Endothelial cell of hepatic sinusoid (primary cell): ENCODE data around the gene MSI2.

ENCODE experiments used
- in situ Hi-C: cut with HindIII; loops from 2 replicates; pipeline ENCODE4 v1.10.0; 2017; ENCODE audit warnings: low sequenced_read_pairs

The MSI2 gene

DNA sequence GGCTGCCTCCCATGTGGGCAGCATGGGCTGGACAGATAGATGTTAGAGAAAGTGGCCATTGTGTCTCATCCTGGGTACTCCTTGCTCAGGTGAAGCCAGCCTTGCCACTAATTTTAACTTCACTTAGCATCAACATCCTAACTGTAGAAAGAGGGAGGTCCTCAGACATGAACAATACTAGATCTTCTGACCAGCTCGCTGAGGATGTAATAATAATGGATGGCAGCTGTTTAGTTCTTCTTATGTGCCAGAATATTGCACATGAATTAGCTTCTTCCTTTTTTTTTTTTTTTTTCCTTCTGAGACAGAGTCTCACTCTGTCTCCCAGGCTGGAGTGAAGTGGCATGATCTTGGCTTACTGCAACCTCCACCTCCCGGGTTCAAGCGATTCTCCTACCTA, 256.4 kb downstream of the MSI2 start:
- in situ Hi-C loops: no loop called here

DNA sequence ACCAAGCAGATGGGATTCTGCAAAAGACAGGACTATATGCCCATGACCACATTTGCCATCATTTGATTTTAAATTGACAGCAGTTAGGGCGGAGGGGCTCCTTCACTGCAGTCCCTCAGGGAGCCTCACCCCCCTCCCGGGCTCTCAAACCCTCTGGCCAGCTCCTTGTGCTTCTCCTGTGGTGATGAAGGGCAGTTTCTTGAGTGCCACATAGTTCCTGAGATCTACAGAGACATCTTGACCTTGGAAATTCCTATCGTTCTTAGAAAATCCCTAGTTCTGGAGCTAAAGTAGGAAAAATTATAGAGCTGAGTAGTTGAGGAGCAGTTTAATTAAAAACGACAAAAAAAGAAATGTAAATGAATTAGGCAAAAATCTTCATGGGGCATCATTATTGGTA, 257.2 kb downstream of the MSI2 start:
- in situ Hi-C loops: no loop called here

DNA sequence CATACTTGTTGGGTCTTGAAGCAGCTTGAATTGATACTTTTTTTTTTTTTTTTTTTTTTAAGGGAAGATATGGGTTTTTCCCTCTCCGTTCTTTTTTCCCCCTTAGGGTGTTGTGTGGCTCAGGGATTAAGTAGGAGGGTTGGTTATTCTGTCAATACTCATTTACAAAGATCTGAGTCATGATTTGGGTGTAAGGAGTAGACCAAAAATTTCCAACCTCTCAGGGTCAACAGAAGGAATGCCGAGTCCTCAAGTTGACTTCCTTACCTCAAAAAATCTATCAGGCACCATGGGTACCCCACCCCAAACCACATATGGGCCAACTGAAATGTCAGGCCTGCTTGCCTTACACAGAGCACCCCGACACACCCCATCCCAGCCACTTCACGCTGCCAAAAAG, 258.3 kb downstream of the MSI2 start:
- in situ Hi-C loops: no loop called here

GRCh38 chr17:57515662-57516211, 259.4 kb downstream of the MSI2 start:
- in situ Hi-C loops: no loop called here

GRCh38 chr17:57516290-57517230, 260.2 kb downstream of the MSI2 start:
- in situ Hi-C loops: no loop called here

- in situ Hi-C loops: no loop called here
Measured at GRCh38 chr17:57517273-57517631, 260.9 kb downstream of the MSI2 start.

GRCh38 chr17:57517632-57518456, 261.5 kb downstream of the MSI2 start:
- in situ Hi-C loops: no loop called here

GRCh38 chr17:57518587-57519581, 262.6 kb downstream of the MSI2 start:
- in situ Hi-C loops: no loop called here

GRCh38 chr17:57519800-57520199, 263.5 kb downstream of the MSI2 start:
- in situ Hi-C loops: loop anchor here (5.0 kb wide), 1 partner anchor 32 kb away; no protein-coding TSS in a partner anchor

DNA sequence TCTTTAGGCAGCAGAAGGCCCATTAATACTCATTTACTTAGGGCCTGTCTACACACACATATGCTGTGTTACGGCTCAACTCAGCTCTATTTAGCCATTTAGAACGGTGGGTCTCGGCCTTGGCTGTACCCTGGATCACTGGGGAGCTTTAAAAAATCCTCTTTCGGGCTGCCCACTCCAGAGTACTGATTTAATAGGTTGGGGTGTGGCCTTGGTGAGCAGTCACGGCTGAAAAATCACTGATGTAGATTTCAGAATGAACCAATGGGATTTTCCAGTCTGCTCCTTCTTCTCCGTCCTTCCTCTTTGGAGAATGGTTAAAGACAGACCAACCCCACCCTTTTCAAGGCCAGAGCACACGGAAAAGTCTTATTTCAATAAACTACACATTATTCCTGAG, 265.3 kb downstream of the MSI2 start:
- in situ Hi-C loops: loop anchor here (5.0 kb wide), 1 partner anchor 34 kb away; no protein-coding TSS in a partner anchor

DNA sequence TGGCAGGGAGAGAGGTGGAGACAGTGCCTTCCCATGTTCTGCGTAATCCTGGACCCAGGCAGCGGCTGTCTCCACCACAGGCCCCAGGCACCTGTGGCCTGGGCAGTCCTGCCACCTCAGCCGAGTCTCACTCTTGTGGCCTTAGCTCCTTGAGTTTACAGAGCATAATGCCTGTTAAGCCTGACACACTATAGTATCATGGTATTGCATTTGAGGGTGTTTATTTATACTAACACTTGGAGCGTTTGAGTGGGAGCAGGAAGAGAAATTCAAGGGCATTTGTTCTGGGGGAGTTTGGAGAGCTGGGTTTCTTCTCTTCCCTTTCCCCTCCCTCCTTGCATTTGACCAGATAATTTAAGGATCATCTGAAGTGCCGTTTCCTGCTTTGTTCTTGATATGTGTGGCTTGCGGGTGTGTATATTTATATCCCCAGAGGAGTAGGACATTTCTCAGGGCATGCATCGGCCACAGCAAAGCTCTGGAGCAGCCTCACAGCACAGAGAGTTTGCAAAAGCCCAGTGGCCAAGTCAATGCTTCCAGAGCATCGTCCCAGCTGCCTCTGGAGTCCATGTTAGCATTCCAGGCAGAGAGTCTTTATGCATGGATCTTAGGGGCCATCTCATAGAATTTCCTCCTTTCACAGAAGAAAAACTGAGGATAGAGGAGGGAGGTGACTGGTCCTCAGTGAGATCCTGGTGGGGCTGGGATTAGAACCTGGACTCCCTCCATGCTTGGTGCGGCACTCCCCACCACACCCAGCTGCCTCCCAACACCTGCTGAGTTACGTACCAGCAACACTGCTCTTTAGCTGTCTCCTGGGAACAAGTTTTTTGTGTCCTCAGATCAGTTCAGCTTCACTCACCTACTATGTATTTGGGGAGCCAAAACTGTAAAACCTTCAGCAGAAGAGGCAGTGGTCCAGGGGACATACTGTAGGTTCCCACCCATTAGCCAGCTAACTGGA, 266.0 kb downstream of the MSI2 start:
- in situ Hi-C loops: loop anchor here (5.0 kb wide), 1 partner anchor 35 kb away; no protein-coding TSS in a partner anchor

GRCh38 chr17:57523926-57524632, 267.8 kb downstream of the MSI2 start:
- in situ Hi-C loops: loop anchor here (5.0 kb wide), 1 partner anchor 37 kb away; no protein-coding TSS in a partner anchor

DNA sequence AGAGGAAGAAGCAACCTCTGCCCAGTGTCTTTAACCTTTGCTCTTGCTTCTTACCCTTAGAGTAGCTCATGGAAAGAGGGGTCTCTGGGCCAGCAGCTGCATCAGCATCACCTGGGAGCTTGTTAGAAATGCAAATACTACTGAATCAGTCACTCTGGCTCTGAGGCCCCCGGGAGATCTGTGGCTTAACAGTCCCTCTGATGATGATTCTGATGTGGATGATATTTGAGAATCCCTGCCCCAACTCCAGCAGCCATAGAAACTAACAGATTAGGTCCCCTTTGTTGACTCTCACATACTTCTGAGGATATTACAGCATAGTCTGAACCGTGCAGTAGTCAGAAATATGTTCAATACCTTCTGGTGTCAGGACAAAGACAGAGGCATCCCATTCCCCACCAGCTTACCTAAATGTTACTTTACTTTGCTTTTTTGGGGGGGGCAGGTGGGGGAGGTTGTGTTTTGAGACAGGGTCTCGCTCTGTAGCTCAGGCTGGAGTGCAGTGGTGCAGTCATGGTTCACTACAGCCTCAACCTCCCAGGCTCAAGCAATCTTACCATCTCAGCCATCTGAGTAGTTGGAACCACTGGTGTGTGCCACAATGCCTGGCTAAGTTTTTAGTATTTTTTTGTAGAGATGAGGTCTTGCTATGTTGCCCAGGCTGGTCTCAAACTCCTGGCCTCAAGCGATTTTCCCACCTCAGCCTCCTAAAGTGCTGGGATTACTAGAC, 268.7 kb downstream of the MSI2 start:
- in situ Hi-C loops: loop anchor here (5.0 kb wide), 1 partner anchor 38 kb away; no protein-coding TSS in a partner anchor

DNA sequence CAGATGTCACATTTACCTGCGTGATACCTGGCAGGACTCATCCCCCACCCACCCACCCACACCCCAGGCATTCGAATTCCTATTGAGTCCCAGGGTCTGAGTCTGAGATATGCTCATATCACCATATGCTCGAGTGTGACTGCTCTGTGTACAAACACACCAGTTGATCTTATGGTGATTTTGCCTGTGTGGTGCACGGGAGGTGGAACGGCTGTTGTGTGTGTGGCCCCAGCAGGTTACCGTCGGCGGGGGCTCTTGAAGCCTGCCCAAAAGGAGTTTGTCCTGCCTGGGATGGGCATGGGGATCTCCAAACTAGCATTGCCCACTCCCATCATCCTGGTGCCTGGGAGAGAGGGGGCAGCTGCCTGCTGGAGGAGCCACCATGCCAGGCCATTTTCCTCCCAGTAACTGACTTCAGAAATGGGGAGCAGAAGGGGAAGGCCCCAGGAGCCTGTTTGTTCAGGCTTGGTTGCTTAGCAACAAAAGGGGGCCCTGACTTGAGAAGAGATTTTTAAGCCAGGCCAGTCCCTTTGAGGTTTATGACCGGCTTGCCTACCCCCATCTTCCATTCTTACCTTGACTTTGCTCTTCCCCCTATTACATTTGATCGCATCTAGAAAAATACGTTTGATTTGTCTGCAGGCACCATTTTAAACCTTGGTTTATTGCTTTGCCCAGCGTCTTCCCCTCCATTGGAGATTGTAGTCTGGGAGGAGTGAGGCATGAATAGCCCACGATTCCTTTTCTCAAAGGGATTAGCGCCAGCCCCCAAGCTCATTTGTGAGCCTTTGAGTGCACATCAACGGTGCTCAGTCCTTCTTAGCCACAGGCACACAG, 271.1 kb downstream of the MSI2 start:
- in situ Hi-C loops: no loop called here

DNA sequence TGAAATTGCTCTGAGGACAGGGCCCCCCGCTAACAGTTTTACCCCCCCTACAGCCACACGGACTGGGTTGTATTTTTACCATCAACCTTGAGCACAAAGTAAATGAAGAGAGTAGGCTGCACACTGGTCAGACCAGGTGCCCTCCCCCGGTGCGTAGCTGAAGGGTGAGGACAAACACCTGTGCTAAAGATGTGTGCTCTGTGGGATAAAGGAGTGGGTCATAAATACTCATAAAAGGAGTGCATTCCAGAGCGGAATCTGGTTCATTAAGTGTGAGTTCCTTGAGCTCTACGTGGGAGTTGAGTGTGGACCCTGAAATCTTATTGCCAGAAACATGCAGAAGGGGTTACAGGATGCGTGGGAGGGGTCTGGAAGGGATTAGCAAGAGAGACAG, 271.7 kb downstream of the MSI2 start:
- in situ Hi-C loops: no loop called here

DNA sequence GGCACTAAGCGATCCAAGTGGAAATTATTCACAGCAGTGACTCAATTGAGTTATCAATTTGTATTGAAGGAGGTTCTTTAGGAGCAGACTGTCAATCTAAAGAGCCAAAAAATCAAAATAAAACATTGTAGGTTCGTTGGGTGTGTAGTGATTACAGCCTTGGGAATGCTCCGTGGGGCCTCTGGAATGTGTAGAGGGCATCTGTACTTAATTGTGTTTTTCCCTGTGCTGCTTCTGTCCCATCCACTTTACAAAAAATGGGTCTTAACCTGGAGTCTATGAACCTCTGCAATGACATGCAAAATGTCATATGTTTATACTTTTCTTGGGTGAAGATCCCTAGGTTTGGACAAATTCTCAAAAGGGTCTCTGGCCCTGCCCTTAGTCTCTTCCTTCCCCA, 273.7 kb downstream of the MSI2 start:
- in situ Hi-C loops: no loop called here

DNA sequence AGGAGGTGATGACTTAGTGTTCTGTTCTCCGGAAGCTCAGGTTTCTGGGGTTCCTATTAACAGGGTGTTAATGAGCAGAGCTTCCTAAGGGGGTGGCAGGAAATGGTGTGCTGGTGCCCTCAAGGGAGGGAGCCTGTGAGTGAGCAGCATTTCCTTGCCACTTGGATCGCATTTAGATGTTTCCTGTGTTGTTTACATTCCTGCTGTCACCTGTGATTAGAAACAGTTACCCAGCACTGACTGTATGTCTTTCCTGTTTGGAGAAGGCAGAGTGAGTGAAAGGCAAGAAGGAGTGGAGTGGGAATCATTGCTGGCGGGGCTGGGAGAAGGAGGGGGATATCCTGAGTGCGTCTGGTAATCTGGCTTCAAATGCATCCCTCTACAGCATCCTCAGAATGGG, 274.2 kb downstream of the MSI2 start:
- in situ Hi-C loops: no loop called here
